Stimulated activated CD8-positive, alpha-beta memory T cell treated with anti-CD3 and anti-CD28 coated beads, Interleukin-15, amount 100 ng/mL, for 4 hours (primary cell): Measurements from ENCODE around the gene FBXL22.

Experiments used
- DNase-seq, 2 donors: peaks; one replicate each; pipeline ENCODE4 v3.0.0-alpha.2; 2020; ENCODE audit warnings: low read depth in 2 of 2

The FBXL22 gene

DNA sequence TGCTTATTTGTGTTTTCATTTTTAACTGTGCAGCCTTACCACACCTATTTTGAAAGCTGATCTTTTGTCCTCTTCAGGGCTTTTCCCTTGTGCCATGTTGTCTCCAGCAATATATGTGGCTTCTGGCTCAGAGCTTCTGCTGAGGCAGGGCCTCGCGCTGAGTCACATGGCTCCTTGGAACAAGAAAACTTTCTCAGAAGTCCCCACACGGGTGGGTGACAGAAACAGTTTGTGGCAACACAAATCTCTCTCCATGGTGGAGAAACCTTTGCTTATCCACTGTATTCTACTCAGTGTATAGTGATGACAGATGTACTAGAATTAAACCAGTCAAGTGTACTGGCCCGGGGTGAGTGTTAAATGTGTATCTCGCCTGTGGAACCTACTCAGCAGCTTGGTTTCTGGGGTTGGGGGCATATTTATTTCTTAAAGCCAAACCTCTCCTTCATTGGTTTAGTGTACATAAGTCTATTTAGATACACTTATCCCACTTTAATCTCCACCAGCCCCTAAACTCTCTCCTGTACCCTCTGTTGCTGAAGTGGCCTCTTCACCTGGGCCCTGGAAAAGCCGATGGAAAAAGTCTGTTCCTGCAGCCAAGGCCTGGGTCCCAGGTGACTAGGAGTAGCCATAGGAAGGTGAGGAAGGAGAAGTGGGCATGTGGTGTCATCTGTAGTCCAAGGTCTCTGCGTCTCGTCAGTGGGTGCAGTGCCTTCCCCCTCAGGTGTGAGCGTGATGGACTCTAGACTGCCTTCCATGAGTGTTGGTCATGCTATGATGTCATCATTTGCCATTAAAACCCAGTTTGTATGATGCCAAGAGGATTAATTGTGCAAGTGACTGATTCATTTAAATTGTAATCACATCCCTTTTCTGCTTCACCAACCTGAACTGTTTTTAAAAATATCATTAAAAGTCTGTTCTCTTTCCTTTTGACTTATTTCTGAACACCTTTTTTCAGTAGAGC, 3.2 kb upstream of the FBXL22 start:
- DNase-seq = no peak

DNA sequence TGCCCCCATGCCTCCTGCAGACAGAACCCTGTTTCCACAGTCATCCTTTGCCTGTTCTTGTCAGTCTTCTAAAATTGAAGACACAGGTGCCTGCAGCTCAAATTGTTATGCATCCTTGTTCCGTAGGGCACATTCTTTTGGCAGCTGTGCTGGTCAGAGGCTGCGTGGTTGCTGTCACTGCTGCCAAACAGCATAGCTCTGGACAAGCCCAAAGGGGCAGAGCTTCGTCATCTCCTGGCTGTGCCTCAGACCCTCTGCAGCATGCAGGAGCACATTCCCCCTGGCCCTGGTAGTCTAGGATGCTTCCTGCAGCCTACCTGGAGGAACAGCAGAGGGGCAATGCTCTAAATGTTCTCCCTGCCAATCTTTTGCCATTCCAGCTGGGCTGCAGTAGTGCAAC, 2.1 kb upstream of the FBXL22 start:
- DNase-seq = no peak

DNA sequence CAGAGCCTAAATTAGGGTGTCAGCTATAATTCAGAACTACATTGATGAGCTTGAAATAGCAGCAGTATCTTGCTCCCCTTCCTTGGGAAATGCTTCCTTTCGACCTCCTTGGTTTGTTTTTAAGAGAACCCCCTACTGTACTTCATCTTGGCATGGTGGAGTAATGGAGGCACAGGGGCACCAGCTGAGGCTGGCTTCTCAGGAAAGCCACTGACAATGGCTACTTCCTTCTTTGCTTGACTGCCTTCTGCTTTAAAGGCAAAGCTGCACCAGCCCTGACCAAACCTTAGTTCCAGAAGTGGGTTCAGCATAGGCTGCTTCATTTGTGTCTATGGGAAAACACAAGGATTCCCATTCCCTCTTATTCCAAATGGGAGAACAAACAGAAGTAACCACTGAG, 1.5 kb upstream of the FBXL22 start:
- no peak for DNase-seq

DNA sequence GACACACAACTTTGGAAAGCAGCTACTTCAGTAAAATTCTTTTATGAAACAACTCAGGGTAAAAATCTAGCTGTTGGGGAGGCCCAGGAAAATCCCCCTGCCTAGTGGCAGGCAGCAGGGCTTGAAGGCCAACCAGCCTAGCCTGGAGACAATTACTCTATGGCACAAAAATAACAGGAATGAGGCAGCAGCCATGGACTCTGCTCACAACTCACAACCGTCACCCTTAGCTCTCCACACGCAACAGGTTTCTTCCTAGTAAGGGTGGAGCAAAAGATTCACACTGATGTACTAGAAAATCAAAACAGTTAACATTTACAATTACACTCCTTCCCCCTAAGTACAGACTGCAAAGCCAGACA, 530 bp upstream of the FBXL22 start:
- DNase-seq = no peak

DNA sequence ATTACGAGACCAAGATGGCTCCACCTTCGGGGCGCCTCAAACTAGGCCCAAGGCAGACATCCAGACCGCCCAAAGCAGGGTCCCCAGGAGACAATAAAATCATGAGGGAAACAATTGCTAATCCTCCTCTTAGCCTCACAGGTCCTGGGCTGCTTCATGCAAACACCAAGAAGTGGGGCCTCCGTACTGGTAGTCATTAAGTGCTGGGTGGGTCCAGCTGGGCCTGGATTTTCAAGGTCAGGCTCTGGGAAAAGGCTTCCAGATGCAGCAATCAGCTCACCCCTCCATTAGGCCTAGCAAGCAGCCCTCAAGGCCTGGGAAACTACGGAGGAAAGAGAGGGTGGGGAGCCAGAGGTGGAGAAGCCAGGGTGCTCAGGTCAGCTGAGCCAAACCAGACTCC, 634 bp downstream of the FBXL22 start:
- DNase-seq = no peak

DNA sequence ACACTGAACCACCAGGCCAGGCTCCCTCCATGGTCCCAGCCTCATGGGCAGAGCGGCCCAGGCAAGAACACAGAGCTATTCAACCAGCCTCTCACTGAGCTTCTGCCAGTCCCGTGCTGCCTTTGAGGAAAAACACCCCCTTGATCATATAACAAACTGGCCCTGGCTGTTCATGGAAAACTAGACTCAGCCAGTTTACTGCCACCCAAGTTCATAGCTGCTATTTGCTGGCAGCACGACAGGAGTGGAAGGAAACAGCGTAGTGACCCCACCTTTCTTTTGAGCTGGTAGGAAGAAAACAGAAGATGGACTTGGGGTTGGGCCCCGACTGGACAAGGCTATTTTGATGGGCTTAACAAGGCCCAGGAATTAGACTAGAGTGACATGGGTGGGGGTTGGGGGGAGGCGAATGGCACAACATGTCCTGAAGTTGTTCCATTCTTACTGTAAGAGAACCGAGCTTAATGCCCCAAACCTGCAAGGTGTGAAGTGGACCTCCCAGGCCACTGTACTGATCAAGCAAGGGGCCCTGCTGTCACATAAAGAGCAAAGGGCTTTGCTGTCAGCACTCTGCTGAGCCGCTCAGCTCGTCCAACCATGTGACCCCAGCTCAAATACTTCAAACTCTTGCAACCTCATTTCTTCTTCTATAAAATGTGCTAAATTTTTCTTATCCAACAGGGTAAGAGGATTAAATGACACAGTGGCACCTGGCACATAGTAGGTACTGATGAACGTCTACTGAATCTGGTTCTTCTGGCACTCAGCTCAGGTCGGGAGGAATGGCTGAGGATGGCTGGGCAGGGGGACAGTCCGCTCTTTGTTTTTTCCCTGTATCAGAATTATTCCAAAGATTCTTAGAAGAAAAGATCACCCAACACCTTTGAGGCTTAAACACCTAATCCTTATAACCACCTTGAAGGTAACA, 1.6 kb downstream of the FBXL22 start:
- no peak for DNase-seq

DNA sequence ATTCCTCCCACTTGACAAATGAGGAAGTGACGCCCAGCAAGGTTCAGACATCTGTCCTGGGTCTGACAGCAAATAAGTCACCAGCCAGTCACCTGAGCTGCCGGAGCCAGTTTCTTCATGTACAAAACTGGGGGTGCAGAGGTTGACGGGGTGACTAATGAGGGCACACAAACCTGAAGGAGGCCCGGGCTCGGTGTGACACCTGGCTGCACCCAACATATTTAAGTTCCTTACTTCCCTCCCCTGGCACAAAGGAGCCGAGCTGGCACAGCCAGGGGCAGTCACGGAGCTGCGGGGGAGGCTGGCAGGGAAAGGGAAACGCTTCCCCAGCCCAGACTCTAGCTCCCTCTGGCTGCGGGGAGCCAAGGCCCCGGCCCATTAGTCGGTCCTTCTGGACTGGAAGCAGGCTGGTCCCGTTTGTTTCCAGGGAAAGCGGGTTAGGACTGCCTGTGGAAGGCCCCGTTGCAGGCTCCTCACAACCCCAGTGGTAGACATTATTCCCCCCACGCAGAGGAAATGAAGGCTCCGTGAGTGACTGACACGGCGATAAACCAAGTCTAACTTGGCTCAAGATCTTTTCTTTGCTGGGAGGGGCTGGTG, 2.3 kb downstream of the FBXL22 start:
- DNase-seq = no peak

DNA sequence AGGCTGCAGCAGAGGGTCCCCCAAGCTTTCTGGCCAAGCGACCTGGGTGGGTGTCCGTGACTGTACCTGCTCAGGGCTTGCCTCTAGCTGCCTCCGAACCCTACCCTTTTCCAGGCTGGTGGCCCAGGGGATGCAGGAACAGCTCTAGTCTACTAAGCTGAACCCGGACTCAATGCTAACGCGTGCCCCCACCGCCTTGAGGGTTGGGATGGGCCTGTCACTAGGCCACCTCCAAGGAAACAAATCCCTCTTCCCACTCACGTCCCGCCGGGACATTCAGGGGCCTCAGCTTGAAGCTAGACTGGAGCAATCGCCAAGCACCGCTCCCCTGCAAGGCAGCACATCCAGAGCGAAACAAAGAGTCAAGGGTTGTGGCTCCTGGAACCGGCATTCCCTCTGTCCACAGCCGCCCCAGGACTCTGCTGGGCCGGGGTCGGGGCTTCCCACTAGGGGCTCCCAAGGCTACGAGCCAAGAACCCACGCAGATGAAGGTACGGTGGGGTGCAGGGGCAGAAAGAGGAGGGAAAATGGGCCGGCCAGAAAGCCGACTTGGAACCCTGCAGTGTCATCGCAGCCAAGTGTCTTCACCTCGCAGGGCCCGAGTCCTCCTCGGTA, 2.9 kb downstream of the FBXL22 start:
- no peak for DNase-seq

DNA sequence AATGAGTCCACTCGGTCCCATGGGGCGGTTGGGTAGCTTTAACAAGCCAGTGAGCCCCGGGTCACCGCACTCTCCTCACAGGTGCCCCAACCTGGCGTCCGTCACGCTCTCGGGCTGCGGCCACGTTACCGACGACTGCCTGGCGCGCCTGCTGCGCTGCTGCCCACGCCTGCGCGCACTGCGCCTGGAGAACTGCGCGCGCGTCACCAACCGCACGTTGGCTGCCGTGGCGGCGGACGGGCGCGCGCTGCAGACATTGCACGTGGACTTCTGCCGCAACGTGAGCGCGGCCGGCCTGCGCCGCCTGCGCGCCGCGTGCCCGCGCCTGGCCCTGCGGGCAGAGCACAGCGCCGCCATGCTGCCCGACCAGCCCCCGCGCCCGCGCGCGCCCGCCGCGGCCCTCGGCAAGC, 3.4 kb downstream of the FBXL22 start:
- peak; percentile 81 to 85 for DNase-seq

DNA sequence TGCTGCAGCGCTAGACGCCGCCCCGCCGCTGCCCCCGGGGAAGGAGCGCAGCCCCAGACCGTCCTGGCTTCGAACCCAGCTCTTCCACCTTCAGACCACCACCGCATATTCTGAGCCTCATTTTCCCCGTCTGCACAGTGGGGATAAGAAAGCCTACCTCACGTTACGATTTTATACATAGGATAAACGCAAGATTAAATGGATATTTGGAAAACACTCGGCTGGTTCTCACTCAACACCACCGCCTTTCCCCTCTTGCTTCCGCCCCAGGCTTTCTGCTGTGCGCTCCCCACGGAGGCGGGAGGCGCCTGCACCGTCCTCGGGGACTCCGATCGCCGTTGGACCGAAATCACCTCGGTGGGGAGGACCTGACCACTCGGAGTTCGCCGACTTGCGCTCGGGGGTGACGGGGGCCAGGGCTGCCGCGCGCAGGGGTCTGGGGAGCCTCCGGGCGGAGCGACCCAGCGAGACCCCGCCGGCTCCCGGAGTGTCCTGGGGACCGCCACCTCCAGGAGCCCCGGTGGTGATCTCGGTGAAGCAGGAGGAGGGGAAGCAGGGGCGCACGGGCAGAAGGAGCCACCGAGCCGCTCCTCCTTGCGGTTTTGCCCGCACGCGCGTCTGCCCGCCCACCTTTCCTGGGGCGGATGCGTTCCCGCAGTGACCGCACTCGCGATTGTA, 4.0 kb downstream of the FBXL22 start:
- DNase-seq = no peak

DNA sequence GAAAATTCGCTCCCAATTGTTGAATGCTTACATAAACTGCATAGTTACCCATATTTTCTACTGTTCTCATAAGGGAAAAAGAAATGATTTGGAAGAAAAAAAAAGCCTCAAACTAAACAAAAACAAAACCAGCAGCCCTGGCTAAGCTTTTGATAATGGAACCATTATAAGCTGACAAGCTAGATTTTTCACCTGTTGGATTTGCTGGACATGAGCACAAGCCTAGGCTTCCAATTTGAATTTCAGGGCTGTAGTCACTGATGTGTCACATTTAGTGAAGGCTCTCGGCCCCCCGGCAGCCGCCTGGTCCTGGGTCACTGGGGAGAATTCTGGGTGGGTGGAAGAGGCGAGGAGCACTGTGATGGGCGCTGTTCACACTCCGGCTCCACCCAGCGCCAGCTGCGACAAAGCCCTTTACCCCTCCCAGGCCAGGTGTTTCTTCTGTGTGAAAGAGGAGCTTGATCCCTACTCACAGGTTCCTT, 4.6 kb downstream of the FBXL22 start:
- no peak for DNase-seq

DNA sequence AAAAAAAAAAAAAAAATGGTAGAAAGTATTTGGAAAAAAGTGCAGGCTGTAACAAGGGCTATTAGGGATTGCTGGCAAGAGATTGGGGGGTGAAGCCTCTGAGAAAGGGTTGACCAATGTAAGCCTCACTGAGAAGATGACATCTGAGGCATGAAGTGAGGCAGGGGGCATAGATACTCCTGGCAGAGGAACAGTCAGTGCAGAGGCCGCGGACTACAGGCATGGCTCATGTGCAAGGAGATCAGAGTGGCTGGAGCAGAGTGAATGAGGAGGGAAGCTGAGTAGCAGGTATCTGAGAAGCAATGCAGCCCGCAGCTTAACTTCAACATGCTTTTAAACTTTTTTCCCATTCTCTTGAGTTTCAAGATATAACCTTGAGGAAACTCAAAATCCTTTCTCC, 5.4 kb downstream of the FBXL22 start:
- no peak for DNase-seq

DNA sequence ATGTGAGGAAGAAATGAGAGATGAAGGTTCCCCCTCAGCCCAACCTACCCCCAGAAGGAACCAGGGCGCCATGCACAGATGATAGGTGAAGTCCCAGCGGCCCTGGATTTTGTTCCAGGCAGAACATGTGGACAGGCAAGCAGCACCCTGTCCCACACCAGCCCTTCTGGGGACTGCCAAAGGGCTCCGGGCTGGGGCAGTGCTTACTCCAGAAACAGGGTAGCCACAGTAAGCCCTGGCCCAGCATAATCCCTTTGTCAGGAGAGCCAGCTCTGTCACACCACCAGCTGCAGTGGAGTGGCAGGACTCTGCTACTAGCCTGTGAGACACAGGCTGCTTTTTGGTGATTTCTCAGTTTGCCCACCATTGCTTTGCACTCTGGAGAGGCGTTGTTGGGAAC, 6.3 kb downstream of the FBXL22 start:
- DNase-seq = no peak

DNA sequence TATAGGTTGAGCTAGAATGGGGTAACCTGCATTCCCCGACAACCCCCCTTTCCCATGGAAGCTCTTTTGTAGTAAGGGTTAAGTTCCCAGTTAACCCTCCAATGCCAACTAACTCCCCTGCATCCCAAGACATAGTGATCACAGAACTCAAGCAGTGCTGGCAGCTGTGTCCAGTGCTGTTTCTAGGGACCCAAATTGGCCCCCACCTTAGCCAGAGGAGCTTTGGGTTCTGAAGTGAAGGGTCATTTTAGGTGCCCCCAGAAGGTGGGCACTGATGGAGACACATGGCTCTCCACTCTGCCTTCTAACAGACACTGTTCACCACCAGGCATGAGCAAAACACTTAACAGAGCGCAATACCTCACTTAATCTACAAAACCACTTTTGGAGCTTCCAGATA, 7.1 kb downstream of the FBXL22 start:
- DNase-seq = no peak

DNA sequence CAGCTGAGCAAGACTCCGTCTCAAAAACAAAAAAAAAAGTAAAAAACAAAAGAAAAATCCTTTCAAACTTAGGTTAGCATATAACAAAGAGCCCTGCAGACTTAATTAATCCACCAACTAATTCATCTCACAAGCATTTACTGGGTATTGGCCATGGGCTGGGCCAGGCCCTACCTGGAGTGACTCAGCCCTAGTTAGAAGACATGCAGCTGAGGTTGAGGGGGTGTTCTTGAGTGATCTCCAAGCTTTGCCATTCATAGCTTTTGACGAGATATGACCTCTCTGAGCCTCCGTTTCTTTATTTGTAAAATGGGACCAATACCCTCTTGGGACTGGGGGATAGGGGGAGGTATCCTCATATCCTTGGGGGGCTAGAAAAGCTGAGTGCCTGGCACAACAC, 7.8 kb downstream of the FBXL22 start:
- no peak for DNase-seq

DNA sequence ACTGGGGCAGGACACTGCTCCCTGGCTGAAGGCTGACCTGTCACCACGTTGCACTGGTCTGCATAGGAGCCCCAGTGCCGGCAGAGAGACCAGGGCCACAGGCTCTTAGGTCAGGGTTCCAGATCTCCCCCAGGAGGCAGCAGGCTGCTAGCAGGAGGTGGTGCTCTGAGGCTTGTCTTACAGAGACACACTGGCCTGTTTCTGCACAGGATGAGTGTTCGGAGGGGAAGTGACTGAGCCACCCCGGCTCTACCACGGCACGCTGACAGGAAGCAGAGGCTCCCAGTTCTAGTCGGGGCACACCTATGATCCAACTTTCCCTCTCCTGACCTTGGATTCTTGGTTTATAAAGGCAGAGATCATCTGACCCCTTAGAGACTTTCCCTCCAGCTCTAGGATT, 8.6 kb downstream of the FBXL22 start:
- no peak for DNase-seq

DNA sequence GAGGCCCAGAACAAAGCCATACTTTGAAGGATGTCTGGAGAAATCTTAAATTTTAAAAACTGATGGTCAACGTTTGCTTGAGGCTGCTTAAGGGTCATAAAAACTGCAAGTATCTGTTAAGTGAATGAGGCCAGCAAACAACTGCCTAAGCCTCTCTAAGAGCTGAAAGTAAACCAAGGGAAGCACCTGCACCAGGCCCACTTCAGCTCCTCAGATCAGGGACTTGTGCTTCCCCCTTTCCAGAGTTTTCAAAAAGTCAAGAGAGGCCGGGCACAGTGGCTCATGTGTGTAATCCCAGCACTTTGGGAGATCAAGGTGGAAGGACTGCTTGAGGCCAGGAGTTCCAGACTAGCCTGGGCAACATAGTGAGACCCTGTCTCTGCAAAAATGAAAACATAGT, 9.1 kb downstream of the FBXL22 start:
- no peak for DNase-seq

DNA sequence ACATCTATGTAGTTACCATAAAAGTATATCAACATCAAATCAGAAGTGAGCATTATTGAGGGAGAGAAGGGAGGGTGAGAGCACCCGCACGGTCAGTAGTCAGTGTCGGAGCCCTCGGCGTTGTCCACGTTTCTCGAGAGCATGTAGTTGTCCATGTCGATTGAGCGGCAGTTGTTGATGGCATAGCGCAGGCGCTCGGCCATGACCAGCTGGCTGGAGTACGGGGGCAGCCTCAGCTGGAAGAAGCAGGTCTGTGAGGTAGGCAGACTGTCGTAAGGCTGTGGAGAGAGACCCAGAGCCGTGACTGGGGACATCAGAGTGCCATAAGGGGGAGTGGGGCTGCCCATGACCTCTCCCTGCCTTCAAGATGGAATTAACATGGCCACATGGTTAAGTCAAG, 11.8 kb downstream of the FBXL22 start:
- no peak for DNase-seq

DNA sequence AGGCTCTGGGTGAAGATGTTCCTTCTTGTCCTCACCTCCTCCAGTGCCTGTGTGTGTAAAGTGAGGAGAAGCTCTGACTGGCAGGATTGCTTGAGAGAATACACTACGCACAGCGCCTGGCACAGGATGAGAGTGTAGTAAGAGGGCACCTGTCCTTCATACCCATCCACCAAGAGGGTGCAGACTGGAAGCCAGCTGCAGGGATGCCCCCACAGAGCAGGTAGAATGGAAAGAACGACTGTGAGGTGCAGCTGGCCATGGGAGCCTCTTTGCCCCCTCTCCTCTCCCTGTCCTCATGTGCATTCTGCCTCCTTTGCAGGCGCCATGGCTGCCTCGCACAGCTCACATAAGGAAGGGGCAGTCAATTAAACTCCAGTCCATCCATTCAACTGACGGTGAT, 12.3 kb downstream of the FBXL22 start:
- no peak for DNase-seq

DNA sequence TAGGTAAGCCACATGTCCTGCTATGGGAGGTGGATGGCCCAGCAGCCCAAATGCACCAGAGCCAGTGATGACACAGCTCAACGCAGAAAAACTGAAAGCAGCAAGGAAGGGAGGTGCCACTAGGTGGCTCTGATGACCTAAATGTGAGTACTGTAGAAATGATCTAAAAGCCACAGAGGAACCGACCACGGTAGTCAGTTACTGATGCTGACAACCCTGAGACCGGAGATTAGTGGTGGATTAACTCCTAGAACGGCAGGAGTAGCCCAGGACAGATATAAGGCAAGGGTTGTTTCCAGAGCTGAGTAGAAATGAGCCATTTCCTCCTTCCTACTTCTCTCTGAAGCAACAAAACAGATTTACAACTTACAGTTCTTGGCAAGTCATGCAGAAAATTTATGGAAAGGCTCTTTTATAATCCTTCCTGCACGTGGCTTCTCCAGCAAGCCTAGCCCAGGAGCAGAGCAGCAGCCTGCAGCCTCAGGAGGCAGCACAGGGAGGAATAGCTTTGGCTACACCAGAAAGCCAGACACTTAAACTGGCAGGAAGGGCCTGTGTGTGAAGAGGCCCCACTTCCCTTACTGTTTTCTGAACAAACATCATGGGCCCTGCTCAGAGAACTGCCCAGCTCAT, 13.1 kb downstream of the FBXL22 start:
- DNase-seq = peak in 1 of 2 donors; percentile 55

DNA sequence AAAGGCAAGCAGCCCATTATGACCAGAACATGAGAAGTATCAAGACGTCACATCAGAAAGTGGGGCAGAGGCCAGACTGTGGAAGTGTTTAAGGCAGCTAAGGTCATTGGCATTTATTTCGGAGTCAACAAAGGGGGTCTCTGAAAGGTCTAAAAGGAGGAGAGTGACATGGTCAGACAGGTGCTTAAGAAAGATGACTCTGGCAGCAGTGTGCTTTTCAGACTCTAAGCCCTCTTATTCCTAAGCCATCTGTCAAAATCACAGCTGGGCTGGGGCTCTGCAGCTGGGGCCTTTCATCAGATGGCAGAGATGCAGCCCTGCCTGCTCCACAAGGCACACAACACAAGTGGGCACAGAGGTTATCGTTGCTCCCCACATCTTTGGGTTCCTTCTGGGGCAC, 14.0 kb downstream of the FBXL22 start:
- no peak for DNase-seq
